ENCODE data around the gene KHNYN.

Gene KHNYN

DNA sequence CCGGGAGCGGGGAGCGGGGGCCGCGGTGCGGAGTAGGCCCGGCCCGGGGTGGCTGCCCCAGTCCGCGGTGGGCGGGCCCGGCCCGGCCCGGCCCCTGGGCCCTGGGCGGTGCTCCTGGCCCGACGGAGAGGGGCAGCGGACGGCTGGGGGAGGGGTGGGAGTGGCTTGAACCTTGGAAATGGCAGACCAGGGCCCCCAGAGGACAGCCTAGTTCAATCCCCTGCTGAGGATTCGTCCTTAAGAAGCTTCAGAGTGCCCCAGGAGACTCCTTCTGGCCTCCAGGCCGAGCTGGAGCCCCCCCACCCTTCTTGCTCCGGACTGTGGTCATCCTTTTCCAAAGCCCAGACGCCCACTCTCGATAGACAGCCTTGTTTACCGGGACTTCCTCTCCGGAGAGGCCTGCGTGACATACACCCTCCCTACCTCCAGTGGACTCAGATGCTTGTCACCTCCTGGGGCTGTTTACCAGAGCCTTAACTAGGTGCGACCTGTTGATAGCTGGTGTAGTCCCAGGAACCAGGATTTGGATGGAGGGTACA, 458 bp downstream of the KHNYN start (continued):
- TF ChIP-seq ZNF23 (tag by site-specific recombination; IDR thresholded peaks at IDR 0.05; ENCODE audit: borderline replicate concordance) (no peak), ZNF354C (tag by site-specific recombination; IDR thresholded peaks at IDR 0.05; ENCODE audit: borderline replicate concordance, low read depth) (no peak), ZNF10 (tag by site-specific recombination; IDR thresholded peaks at IDR 0.05) (0 out of 2 replicates have a peak, but pooled peaks have one; percentile 21), ZNF830 (tag by site-specific recombination; IDR thresholded peaks at IDR 0.05; ENCODE audit: low read depth) (no peak), ZNF214 (tag by site-specific recombination; IDR thresholded peaks at IDR 0.05; ENCODE audit: borderline replicate concordance) (no peak), ZNF530 (tag by site-specific recombination; IDR thresholded peaks at IDR 0.05; ENCODE audit: low read depth) (no peak), ZNF747 (tag by site-specific recombination; IDR thresholded peaks at IDR 0.05) (no peak), HOXA7 (CRISPR knock-in tag; IDR thresholded peaks at IDR 0.05; ENCODE audit: borderline replicate concordance) (no peak), ZNF292 (tag by site-specific recombination; IDR thresholded peaks at IDR 0.05; ENCODE audit: borderline replicate concordance, low read depth) (no peak), ZNF121 (tag by site-specific recombination; IDR thresholded peaks at IDR 0.05) (no peak), PRDM1 (tag by site-specific recombination; IDR thresholded peaks at IDR 0.05) (no peak), ZFHX2 (tag by site-specific recombination; conservative IDR thresholded peaks at IDR 0.05) (0 out of 2 replicates have a peak, but pooled peaks have one; percentile 5), ZNF549 (tag by site-specific recombination; IDR thresholded peaks at IDR 0.05) (no peak), ZNF623 (tag by site-specific recombination; IDR thresholded peaks at IDR 0.05) (no peak), SCRT2 (tag by site-specific recombination; IDR thresholded peaks at IDR 0.05) (peak; percentile 98), ZNF571 (tag by site-specific recombination; IDR thresholded peaks at IDR 0.05) (no peak), PATZ1 (tag by site-specific recombination; IDR thresholded peaks at IDR 0.05) (peak; percentile 17; the same call in 1 of the 2 replicates), ZNF629 (tag by site-specific recombination; IDR thresholded peaks at IDR 0.05) (no peak), SP2 (tag by site-specific recombination; IDR thresholded peaks at IDR 0.05) (peak; percentile 29)

DNA sequence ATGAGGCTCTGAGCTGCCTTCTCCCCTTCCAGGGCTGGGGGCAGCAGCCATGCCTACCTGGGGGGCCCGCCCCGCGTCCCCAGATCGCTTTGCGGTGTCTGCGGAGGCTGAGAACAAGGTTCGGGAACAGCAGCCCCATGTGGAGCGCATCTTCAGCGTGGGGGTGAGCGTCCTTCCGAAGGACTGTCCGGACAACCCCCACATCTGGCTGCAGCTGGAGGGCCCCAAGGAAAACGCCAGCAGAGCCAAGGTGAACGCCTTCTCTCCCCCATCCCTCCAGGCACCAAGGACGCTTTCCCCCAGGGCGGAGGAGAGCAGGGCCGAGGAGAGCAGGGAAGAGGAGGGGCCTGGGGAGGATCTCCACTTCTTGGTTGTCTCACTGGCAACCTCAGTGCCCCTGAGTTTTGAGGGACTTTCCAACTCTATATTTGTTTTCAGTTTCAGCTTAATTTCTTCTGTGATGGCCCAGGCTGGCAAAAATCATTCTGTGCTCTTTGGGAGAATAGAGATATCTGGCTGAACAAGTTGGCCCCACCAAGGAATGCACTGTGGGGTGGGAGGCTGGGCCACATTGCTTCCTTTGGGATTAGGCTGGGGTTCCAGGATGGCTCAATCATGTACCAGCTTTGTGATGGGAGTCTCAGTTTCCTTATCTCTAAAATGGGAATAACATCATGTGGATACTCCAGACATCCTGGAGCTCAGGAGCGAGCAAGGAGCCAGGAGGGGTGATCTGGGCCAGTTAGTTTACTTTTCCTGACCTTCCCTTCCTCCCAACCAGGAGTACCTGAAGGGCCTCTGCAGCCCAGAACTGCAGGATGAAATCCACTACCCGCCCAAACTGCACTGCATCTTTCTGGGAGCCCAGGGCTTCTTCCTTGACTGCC, 1.2 kb downstream of the KHNYN start:
- H3K27ac ChIP-seq (ENCODE audit: extremely low read depth, low read depth, low read length): peak overlapping the region; percentile 94
- H3K9me3 ChIP-seq (ENCODE audit: control insufficient read depth, insufficient read depth, low read depth, low read length): no peaks in the 10 kb centered on the region
- H3K4me1 ChIP-seq (ENCODE audit: control insufficient read depth, insufficient read depth, low read length): peaks cover 9% of the 10 kb centered on the region
- CTCF ChIA-PET: interaction anchor here (0.5 to 13.9 kb wide), 51 partner anchors 8 to 338 kb away, joined by 3 to 468 read pairs (median 5); partner anchors contain the start of genes ADCY4, CIDEB, LTB4R2 and NYNRIN
- peaks cover 0 to 45% of the 10 kb centered on the region in 2 experiments; a peak in 2 of 3 replicates for H3K36me3 ChIP-seq (ENCODE audit: control insufficient read depth in 2 of 2, insufficient read depth in 1 of 2, low read length in 2 of 2)
- peak overlapping the region; percentile 65 for H3K4me3 ChIP-seq (ENCODE audit: low read depth, low read length)
- POLR2A ChIA-PET: interaction anchor here (0.9 to 3.0 kb wide), 22 partner anchors 11 to 189 kb away, joined by 3 to 45 read pairs (median 4); partner anchors contain the start of genes ADCY4, CIDEB, DHRS1 and NOP9
- no peak for TF ChIP-seq ZNF585B (tag by site-specific recombination; IDR thresholded peaks at IDR 0.05)
- no peak for TF ChIP-seq ZNF112 (tag by site-specific recombination; IDR thresholded peaks at IDR 0.05)
- TF ChIP-seq SCRT2 (tag by site-specific recombination; IDR thresholded peaks at IDR 0.05): peak; percentile 52
- no peak for TF ChIP-seq ZNF211 (tag by site-specific recombination; IDR thresholded peaks at IDR 0.05; ENCODE audit: low read depth)
- TF ChIP-seq ZSCAN4 (tag by site-specific recombination; IDR thresholded peaks at IDR 0.05): no peak
- no peak for TF ChIP-seq ZFP3 (tag by site-specific recombination; IDR thresholded peaks at IDR 0.05; ENCODE audit: low read depth)
- TF ChIP-seq ZNF148 (tag by site-specific recombination; IDR thresholded peaks at IDR 0.05; ENCODE audit: borderline replicate concordance): no peak
- TF ChIP-seq KLF16 (tag by site-specific recombination; IDR thresholded peaks at IDR 0.05): no peak
- TF ChIP-seq ZNF133 (tag by site-specific recombination; IDR thresholded peaks at IDR 0.05): no peak
- no peak for TF ChIP-seq ZNF791 (tag by site-specific recombination; IDR thresholded peaks at IDR 0.05)

Data from HEK293 (cell line).